ENCODE data around the gene EXOSC7.
"Not testable (repeated sequence)": the region's sequence is repeated elsewhere in the genome, so short reads cannot be mapped to it uniquely, and the experiment has no call there.

The EXOSC7 gene

GRCh38 chr3:45041666-45042065 is 65.6 kb downstream of the EXOSC7 start:
- no peak overlapping the region for H3K4me3 ChIP-seq (ENCODE audit: low read depth, low read length)
- DNase-seq (ENCODE audit: low read depth, low spot score) = no peak
- ChIA-PET POLR2A (interaction anchor here (0.7 to 0.8 kb wide), 2 partner anchors 82 to 169 kb away, joined by 3 read pairs; no protein-coding TSS in a partner anchor), CTCF (interaction anchor here (0.6 to 18.9 kb wide), 45 partner anchors 9 to 898 kb away, joined by 3 to 621 read pairs (median 4); partner anchors contain the start of genes CDCP1 and TMEM158)
- no peak for TF ChIP-seq CTCF (IDR thresholded peaks at IDR 0.05; ENCODE audit: insufficient read depth, low read length, missing control alignments)

GRCh38 chr3:45042162-45042561 is 66.1 kb downstream of the EXOSC7 start:
- TF ChIP-seq CTCF (IDR thresholded peaks at IDR 0.05; ENCODE audit: insufficient read depth, low read length, missing control alignments) = no peak
- POLR2A ChIA-PET = interaction anchor here (0.8 kb wide), 1 partner anchor 168 kb away, joined by 3 read pairs; no protein-coding TSS in a partner anchor
- CTCF ChIA-PET = interaction anchor here (0.7 to 18.9 kb wide), 28 partner anchors 12 to 619 kb away, joined by 3 to 621 read pairs (median 5); partner anchors contain the start of genes CDCP1 and TMEM158
- DNase-seq (ENCODE audit: low read depth, low spot score) = no peak
- no peak overlapping the region for H3K4me3 ChIP-seq (ENCODE audit: low read depth, low read length)

- ChIA-PET POLR2A (interaction anchor here (0.6 to 1.1 kb wide), 6 partner anchors 12 to 80 kb away, joined by 3 to 4 read pairs (median 3); no protein-coding TSS in a partner anchor), CTCF (interaction anchor here (0.6 to 18.9 kb wide), 22 partner anchors 9 to 901 kb away, joined by 3 to 621 read pairs (median 4); partner anchors contain the start of gene TMEM158)
- peak; percentile 25 for TF ChIP-seq CTCF (IDR thresholded peaks at IDR 0.05; ENCODE audit: insufficient read depth, low read length, missing control alignments)
- H3K4me3 ChIP-seq (ENCODE audit: low read depth, low read length) = no peak overlapping the region
- DNase-seq (ENCODE audit: low read depth, low spot score) = peak; percentile 78
These were observed 67.8 kb downstream of the EXOSC7 start for GRCh38 chr3:45043728-45044299.

- H3K4me3 ChIP-seq (ENCODE audit: low read depth, low read length) = no peak overlapping the region
- POLR2A ChIA-PET = no interaction called here
- no peak for TF ChIP-seq CTCF (IDR thresholded peaks at IDR 0.05; ENCODE audit: insufficient read depth, low read length, missing control alignments)
- CTCF ChIA-PET = interaction anchor here (0.7 to 18.9 kb wide), 7 partner anchors 9 to 611 kb away, joined by 3 to 621 read pairs (median 15); partner anchors contain the start of gene TMEM158
- DNase-seq (ENCODE audit: low read depth, low spot score) = no peak
These were observed 72.2 kb downstream of the EXOSC7 start for GRCh38 chr3:45048244-45048643.

- no peak for DNase-seq (ENCODE audit: low read depth, low spot score)
- no peak overlapping the region for H3K4me3 ChIP-seq (ENCODE audit: low read depth, low read length)
- POLR2A ChIA-PET = no interaction called here
- TF ChIP-seq CTCF (IDR thresholded peaks at IDR 0.05; ENCODE audit: insufficient read depth, low read length, missing control alignments) = no peak
- CTCF ChIA-PET = interaction anchor here (1.3 to 18.9 kb wide), 6 partner anchors 6 to 461 kb away, joined by 3 to 621 read pairs (median 18); partner anchors contain the start of gene TMEM158
These were observed 73.8 kb downstream of the EXOSC7 start for GRCh38 chr3:45049807-45050206.

- CTCF ChIA-PET = interaction anchor here (1.3 to 7.8 kb wide), 3 partner anchors 8 to 159 kb away, joined by 5 to 98 read pairs (median 20); no protein-coding TSS in a partner anchor
- no peak overlapping the region for H3K4me3 ChIP-seq (ENCODE audit: low read depth, low read length)
- POLR2A ChIA-PET = no interaction called here
- no peak for DNase-seq (ENCODE audit: low read depth, low spot score)
- TF ChIP-seq CTCF (IDR thresholded peaks at IDR 0.05; ENCODE audit: insufficient read depth, low read length, missing control alignments) = no peak
These were observed 75.6 kb downstream of the EXOSC7 start for GRCh38 chr3:45051685-45052084.

GRCh38 chr3:45053805-45054195 is 77.8 kb downstream of the EXOSC7 start:
- H3K4me3 ChIP-seq (ENCODE audit: low read depth, low read length); POLR2A ChIA-PET; DNase-seq (ENCODE audit: low read depth, low spot score): not testable (repeated sequence)
- CTCF ChIA-PET = interaction anchor here (0.8 to 7.8 kb wide), 4 partner anchors 10 to 157 kb away, joined by 3 to 98 read pairs (median 12); no protein-coding TSS in a partner anchor

Measured in AG04449 (cell line).